Nephron (organoid): ENCODE data around the gene F2R.
"Not testable (repeated sequence)": the region's sequence is repeated elsewhere in the genome, so short reads cannot be mapped to it uniquely, and the experiment has no call there.

Experiments
- H3K27ac Mint-ChIP-seq, 3 experiments: 2 replicates each; pipeline ENCODE4 v1.8.0; 2020; ENCODE audit warnings: mixed read lengths in 3 of 3, mild to moderate bottlenecking in 2 of 3, moderate library complexity in 1 of 3
- H3K27me3 Mint-ChIP-seq: 2 replicates; pipeline ENCODE4 v1.8.0; 2021; ENCODE audit warnings: low read depth, mild to moderate bottlenecking, moderate library complexity, mixed read lengths
- H3K36me3 Mint-ChIP-seq: 2 replicates; pipeline ENCODE4 v1.8.0; 2020; ENCODE audit warnings: low read depth, mixed read lengths
- H3K4me1 Mint-ChIP-seq: 2 replicates; pipeline ENCODE4 v1.8.0; 2020; ENCODE audit warnings: mixed read lengths
- H3K4me3 Mint-ChIP-seq, 3 experiments: 2 replicates each; pipeline ENCODE4 v1.8.0; 2020; ENCODE audit warnings: mild to moderate bottlenecking in 3 of 3, mixed read lengths in 3 of 3, moderate library complexity in 2 of 3
- H3K9me3 Mint-ChIP-seq: 2 replicates; pipeline ENCODE4 v1.8.0; 2020; ENCODE audit warnings: mixed read lengths
- TF ChIP-seq, protein P1 (sequence below), 3 experiments: fragments of 200-600 bp; sonication (generic); IDR thresholded peaks; one replicate each; pipeline ENCODE4 v1.5.0; 2021; ENCODE audit warnings: antibody characterized with exemption in 3 of 3; ENCODE audit not compliant: unreplicated experiment in 3 of 3

F2R gene

DNA sequence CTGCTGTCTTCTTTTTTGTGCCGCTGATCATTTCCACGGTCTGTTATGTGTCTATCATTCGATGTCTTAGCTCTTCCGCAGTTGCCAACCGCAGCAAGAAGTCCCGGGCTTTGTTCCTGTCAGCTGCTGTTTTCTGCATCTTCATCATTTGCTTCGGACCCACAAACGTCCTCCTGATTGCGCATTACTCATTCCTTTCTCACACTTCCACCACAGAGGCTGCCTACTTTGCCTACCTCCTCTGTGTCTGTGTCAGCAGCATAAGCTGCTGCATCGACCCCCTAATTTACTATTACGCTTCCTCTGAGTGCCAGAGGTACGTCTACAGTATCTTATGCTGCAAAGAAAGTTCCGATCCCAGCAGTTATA lies 17.1 kb downstream of the F2R start:
- TF ChIP-seq, protein P1, sequence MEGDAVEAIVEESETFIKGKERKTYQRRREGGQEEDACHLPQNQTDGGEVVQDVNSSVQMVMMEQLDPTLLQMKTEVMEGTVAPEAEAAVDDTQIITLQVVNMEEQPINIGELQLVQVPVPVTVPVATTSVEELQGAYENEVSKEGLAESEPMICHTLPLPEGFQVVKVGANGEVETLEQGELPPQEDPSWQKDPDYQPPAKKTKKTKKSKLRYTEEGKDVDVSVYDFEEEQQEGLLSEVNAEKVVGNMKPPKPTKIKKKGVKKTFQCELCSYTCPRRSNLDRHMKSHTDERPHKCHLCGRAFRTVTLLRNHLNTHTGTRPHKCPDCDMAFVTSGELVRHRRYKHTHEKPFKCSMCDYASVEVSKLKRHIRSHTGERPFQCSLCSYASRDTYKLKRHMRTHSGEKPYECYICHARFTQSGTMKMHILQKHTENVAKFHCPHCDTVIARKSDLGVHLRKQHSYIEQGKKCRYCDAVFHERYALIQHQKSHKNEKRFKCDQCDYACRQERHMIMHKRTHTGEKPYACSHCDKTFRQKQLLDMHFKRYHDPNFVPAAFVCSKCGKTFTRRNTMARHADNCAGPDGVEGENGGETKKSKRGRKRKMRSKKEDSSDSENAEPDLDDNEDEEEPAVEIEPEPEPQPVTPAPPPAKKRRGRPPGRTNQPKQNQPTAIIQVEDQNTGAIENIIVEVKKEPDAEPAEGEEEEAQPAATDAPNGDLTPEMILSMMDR (IDR thresholded peaks at IDR 0.05; ENCODE audit: unreplicated experiment in 3 of 3): no peak
- Mint-ChIP-seq H3K27me3 (no peaks in the 10 kb centered on the region), H3K27ac (no peak overlapping the region), H3K36me3 (peaks cover 63% of the 10 kb centered on the region), H3K9me3 (peaks cover 23% of the 10 kb centered on the region), H3K4me1 (no peaks in the 10 kb centered on the region), H3K4me3 (no peak overlapping the region)

DNA sequence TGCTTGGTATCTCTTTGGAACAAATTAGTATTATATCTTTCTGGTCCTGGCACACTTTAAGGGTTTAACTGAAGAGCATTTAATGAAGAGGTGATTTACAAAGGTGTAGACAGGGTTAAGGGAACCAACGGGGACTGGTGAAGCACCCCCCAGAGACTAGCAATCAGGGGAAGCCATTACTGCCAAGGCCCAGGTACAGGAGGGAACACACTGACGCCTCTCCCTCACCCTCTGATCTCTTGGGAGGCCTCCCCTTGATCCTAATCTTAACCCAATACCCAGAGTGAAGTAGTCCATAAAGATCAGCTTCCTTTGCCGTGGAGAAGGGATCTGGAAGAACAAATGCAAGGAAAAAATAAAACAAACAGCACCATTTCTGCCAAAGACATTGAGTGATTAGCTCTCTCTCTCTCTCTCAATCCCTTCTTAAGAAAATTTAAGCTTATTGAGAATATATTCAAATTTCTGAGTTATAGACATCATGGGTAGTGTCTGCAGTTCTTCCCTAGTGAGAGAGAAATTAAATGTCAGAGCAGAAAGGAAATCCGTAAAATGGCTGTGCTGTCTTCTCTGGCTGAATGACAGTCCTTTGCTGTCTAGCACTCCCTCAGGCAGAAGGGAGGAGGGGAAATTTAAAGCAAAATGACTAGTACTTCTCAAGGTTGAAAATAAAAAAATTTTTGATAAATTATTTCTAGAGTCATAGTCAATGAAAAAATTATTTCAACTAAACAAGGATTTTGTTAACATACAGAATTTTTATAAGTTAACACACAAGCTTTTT lies 20.0 kb downstream of the F2R start:
- Mint-ChIP-seq H3K4me1 (no peaks in the 10 kb centered on the region), H3K9me3 (no peaks in the 10 kb centered on the region), H3K36me3 (peaks cover 35% of the 10 kb centered on the region), H3K4me3 (no peak overlapping the region), H3K27me3 (no peaks in the 10 kb centered on the region), H3K27ac (peak overlapping the region in 2 of 3 experiments; percentile 15 to 56)
- TF ChIP-seq, protein P1 (IDR thresholded peaks at IDR 0.05; ENCODE audit: unreplicated experiment in 3 of 3): no peak

DNA sequence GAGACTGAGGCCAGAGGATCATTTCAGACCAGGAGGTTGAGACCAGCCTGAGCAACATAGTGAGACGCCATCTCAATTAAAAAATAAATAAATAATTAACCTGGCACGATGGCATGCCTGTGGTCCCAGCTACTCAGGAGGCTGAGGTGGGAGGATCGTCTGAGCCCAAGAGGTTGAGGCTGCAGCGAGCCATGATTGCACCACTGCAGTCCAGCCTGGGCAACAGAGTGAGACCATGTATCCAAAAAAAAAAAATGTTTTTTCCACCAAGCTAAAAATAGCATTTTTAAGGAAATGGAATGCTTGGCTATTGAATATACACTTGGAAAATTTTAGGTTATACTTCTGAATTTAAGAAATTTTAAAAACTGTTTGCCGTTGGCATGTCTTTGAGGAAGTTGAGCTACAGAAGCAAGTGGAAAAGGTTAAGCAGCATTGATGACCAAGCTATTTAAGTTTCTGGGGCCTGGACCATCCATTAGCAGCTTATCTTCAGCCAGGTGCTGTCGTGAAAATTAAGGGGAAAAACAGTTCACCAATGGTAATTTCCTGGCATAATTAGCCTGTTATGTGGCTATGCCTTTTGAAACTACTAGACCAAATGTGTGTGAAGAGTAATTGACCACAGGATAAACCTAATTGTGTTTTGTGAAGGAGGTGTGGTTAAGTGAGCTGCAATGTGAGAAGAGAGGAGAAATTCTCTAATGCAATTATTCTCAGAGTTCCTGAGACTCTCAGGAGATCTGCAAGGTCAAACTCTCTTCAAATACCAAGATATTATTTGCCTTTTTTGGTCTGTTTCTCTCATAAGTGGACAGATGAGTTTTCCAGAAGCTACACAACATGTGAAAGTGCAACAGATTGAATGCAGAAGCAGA lies 21.0 kb downstream of the F2R start:
- peaks cover 29% of the 10 kb centered on the region for H3K36me3 Mint-ChIP-seq
- TF ChIP-seq, protein P1 (IDR thresholded peaks at IDR 0.05; ENCODE audit: unreplicated experiment in 3 of 3): no peak
- H3K4me1 Mint-ChIP-seq: no peaks in the 10 kb centered on the region
- H3K9me3 Mint-ChIP-seq: no peaks in the 10 kb centered on the region
- H3K27me3 Mint-ChIP-seq: no peaks in the 10 kb centered on the region
- no peak overlapping the region for H3K4me3 Mint-ChIP-seq
- H3K27ac Mint-ChIP-seq: peak overlapping the region in 2 of 3 experiments; percentile 5 to 14

DNA sequence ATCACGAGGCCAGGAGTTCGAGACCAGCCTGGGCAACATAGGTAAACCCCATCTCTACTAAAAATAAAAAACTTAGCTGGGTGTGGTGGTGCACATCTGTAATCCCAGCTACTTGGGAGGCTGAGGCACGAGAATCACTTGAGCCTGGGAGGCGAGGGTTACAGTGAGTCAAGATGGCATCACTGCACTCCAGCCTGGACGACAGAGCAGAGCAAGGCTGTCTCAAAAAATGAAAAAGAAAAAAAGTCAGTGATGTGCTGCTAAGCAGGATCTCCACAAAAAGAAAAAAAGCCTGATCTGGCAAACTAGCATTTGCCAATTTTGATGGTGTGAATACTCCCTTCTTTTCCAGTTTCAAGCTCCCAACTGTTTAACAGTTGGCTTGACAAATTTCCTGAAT lies 21.9 kb downstream of the F2R start:
- TF ChIP-seq, protein P1 (IDR thresholded peaks at IDR 0.05; ENCODE audit: unreplicated experiment in 3 of 3): no peak
- Mint-ChIP-seq H3K27ac (no peak overlapping the region), H3K4me3 (no peak overlapping the region)

DNA sequence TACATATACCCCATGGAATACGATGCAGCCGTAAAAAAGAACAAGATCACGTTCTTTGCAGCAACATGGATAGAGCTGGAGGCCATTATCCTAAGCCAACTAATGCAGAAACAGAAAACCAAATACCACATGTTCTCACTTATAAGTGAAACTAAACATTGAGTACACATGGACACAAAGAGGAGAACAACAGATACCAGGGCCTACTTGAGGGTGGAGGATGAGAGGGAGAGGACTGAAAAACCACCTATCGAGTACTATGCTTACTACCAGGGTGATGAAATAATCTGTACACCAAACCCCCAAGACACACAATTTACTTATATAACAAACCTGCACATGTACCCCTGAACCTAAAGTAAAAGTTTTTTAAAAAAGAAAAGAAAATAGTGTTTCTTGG lies 25.6 kb downstream of the F2R start:
- not testable (repeated sequence) for H3K4me3 Mint-ChIP-seq, H3K36me3 Mint-ChIP-seq, H3K27me3 Mint-ChIP-seq, H3K27ac Mint-ChIP-seq, H3K9me3 Mint-ChIP-seq, H3K4me1 Mint-ChIP-seq

More for the DNA sequence above, 21.9 kb downstream of the F2R start:
- no peaks in the 10 kb centered on the region for H3K9me3 Mint-ChIP-seq
- H3K36me3 Mint-ChIP-seq: peaks cover 20% of the 10 kb centered on the region
- H3K27me3 Mint-ChIP-seq: no peaks in the 10 kb centered on the region
- no peaks in the 10 kb centered on the region for H3K4me1 Mint-ChIP-seq

DNA sequence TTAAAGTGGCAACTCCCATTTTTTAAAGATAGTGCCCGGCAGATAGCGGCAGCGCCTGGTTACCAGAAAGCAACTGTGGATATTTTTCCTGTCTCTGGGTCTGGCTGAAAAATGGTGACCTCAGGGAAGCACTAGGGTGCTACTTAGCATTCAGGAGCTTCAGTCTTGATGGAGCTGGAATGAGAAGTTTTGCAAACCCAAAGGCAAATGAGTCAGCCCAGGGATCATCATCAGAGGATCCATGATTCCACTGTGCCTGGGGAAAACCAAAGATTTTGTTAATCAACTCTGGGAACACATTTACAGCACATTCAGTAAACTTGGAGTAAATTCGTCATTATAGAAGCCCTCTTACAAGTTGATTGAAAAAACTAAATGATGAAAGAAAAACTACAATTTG lies 26.7 kb downstream of the F2R start:
- TF ChIP-seq, protein P1 (IDR thresholded peaks at IDR 0.05; ENCODE audit: unreplicated experiment in 3 of 3): no peak
- Mint-ChIP-seq H3K27ac (no peak overlapping the region), H3K9me3 (no peaks in the 10 kb centered on the region), H3K36me3 (no peaks in the 10 kb centered on the region), H3K4me3 (no peak overlapping the region), H3K4me1 (no peaks in the 10 kb centered on the region), H3K27me3 (no peaks in the 10 kb centered on the region)
